GM21529 (cell line): ENCODE results near the gene ELL3.
"Not testable (repeated sequence)": the region's sequence is repeated elsewhere in the genome, so short reads cannot be mapped to it uniquely, and the experiment has no call there.

Experiments
- ATAC-seq: cut with Tn5 transposase; IDR thresholded peaks from one replicate; pipeline ENCODE4 v1.9.1; 2021; ENCODE audit not compliant: unreplicated experiment

ELL3 gene

DNA sequence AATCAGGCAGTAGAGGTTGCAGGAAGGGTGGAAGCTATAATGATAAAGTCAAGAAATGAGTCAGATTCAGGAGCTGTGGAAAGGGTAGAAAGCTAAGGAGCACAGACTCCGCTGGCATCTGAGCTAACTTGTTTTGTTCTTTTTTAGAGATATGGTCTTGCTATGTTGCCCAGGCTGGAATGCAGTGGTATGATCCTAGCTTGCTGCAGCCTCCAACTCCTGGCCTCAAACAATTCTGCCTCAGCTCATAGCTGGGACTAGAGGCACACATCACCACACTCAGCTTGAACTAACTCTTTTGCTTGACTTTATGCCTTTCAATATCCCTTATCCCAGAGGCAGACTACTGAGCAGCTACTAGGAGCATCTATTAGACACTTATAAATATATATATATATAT is 50.5 kb downstream of the ELL3 start:
- ATAC-seq: not testable (repeated sequence)

DNA sequence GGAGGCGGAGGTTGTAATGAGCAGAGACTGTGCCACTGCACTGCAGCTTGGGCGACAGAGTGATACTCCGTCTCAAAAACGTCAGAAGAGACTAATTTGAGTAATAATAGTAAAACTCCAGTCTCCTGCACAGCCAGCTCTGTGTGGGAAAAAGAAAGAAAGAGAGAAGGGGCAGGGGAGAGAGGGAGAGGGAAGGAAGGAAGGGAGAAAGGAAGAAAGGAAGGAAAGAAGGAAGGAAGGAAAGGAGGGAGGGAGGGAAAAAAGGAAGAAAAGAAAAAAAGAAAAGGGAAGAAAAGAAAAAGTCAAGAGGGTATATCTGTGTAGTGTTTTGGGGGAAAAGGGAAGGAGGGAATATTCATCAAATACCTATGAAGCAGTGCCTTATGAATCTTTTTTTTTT is 53.6 kb downstream of the ELL3 start:
- ATAC-seq: no peak
